Measurements from ENCODE around the gene ATP2A3. TPM values are rescaled to one million over a fixed set of nuclear protein-coding genes. Genes with fewer than 3 reads are reported as not detected.

The ATP2A3 gene
- total and polyA plus RNA-seq, 2 donors (not counting 3 experiments of a cell fraction or from before 2014, with no cell fraction given) = 0.37 to 0.55 TPM

- no peaks in the 10 kb centered on the region for H3K9me3 ChIP-seq (replicated peaks; ENCODE audit: control insufficient read depth, insufficient read depth, low read length)
- H3K9ac ChIP-seq (replicated peaks; ENCODE audit: extremely low read depth, insufficient read depth, low read length) = no peak overlapping the region
- no peaks in the 10 kb centered on the region for H3K27me3 ChIP-seq (ENCODE audit: control insufficient read depth in 2 of 2, insufficient read depth in 2 of 2, low read length in 2 of 2)
- POLR2A ChIA-PET = no interaction called here
- no peaks in the 10 kb centered on the region for H3K79me2 ChIP-seq (ENCODE audit: control insufficient read depth, insufficient read depth, low read length)
- no peak for FAIRE-seq
- no peak for TF ChIP-seq MYC (IDR thresholded peaks at IDR 0.05; ENCODE audit: low read depth, low read length)
- no peak for TF ChIP-seq POLR2A (IDR thresholded peaks at IDR 0.05; ENCODE audit: low read depth, low read length)
- no peak for TF ChIP-seq GATA2 (IDR thresholded peaks at IDR 0.05; ENCODE audit: insufficient read depth, insufficient read length, low read depth, low read length)
- no peak for TF ChIP-seq JUN (IDR thresholded peaks at IDR 0.05; ENCODE audit: borderline replicate concordance, insufficient read depth, insufficient read length, low read depth)
- TF ChIP-seq, protein P1, sequence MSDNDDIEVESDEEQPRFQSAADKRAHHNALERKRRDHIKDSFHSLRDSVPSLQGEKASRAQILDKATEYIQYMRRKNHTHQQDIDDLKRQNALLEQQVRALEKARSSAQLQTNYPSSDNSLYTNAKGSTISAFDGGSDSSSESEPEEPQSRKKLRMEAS (IDR thresholded peaks at IDR 0.05; ENCODE audit: insufficient read depth, insufficient read length) = no peak
- TF ChIP-seq FOS (IDR thresholded peaks at IDR 0.05; ENCODE audit: borderline replicate concordance, insufficient read depth, low read length) = no peak
- TF ChIP-seq POLR2AphosphoS5 (IDR thresholded peaks at IDR 0.05; ENCODE audit: insufficient read depth, low read depth, low read length) = no peak
- no peak for TF ChIP-seq CTCF (IDR thresholded peaks at IDR 0.05; ENCODE audit: extremely low read depth in 1 of 2, insufficient read depth in 1 of 2, low read depth in 1 of 2, low read length in 2 of 2)
- TF ChIP-seq EZH2 (IDR thresholded peaks at IDR 0.05; ENCODE audit: borderline replicate concordance, low read depth, low read length, severe bottlenecking) = no peak
- H3K4me2 ChIP-seq (ENCODE audit: insufficient read depth, low read length) = no peak overlapping the region
- intact Hi-C loops (cut with micrococcal nuclease) = no loop called here
- TSS peak; percentile 4 for BruUV-seq (replicated peaks)
- peaks cover 0 to 29% of the 10 kb centered on the region in 2 experiments for H3K36me3 ChIP-seq (ENCODE audit: control insufficient read depth in 2 of 2, extremely low read depth in 1 of 2, insufficient read depth in 2 of 2, low read length in 2 of 2)
- peaks cover 9% of the 10 kb centered on the region for H3K4me1 ChIP-seq (ENCODE audit: control insufficient read depth, extremely low read depth, insufficient read depth, low read length)
- no peaks in the 10 kb centered on the region for H4K20me1 ChIP-seq (replicated peaks; ENCODE audit: control insufficient read depth, extremely low read depth, insufficient read depth, low read length)
- no peak for DNase-seq (ENCODE audit: low read depth, low spot score)
- H2AFZ ChIP-seq (ENCODE audit: low read depth, low read length) = no peak overlapping the region
- dilution Hi-C loops (cut with MboI; ENCODE audit: extremely low pct_ligation_motif_present, low sequenced_read_pairs) = no loop called here
- no peak overlapping the region for H3K4me3 ChIP-seq (replicated peaks in 1 of 3; ENCODE audit: insufficient read depth in 1 of 3, low read depth in 1 of 3, low read length in 3 of 3)
- CTCF ChIA-PET = interaction anchor here (0.7 to 5.4 kb wide), 4 partner anchors 70 to 268 kb away, joined by 3 to 47 read pairs (median 16); no protein-coding TSS in a partner anchor
- no peaks in the 10 kb centered on the region for H3K9me1 ChIP-seq (replicated peaks; ENCODE audit: control insufficient read depth, extremely low read depth, insufficient read depth, low read length)
- H3K27ac ChIP-seq (ENCODE audit: insufficient read depth, low read depth, low read length) = no peak overlapping the region
These were observed 41.9 kb upstream of the ATP2A3 start for GRCh38 chr17:4006165-4006589.
